H1 (cell line): Measurements from ENCODE around the gene ARHGAP6. TPM values are rescaled to one million over a fixed set of nuclear protein-coding genes. Genes with fewer than 3 reads are reported as not detected.

ENCODE experiments used
- CTCF ChIA-PET: fragments of 300-600 bp; sonication (Branson Sonifier 250); formaldehyde crosslinking; loops from one replicate; lab custom pipeline; 2021; ENCODE audit not compliant: partially characterized antibody; lab: Charles Lee
- POLR2A ChIA-PET: fragments of 300-600 bp; sonication (Branson Sonifier 250); formaldehyde crosslinking; loops from one replicate; lab custom pipeline; 2021; ENCODE audit warnings: inconsistent platforms; ENCODE audit not compliant: partially characterized antibody; lab: Charles Lee
- DNase-seq, 2 experiments: peaks; one replicate each; pipeline versions ENCODE4 v3.0.0 to v3.0.0-alpha.2; 2010 to 2022; ENCODE audit warnings: low spot score in 2 of 2, low read depth in 1 of 2, mixed read lengths in 1 of 2
- FAIRE-seq: peaks from 2 replicates; lab custom pipeline; 2011; peaks lifted over from hg19 to GRCh38; lab: Jason Lieb, UNC
- H2AFZ ChIP-seq: 2 replicates; pipeline ENCODE4 v1.8.1; 2012; ENCODE audit warnings: low read length, inconsistent platforms
- H2AK5ac ChIP-seq: 2 replicates; pipeline ENCODE4 v1.6.1; 2013; ENCODE audit warnings: low read depth, low read length
- H2BK120ac ChIP-seq: replicated peaks from 2 replicates; pipeline ENCODE3; 2013; ENCODE audit warnings: low read depth, low read length, inconsistent platforms
- H2BK12ac ChIP-seq: 2 replicates; pipeline ENCODE4 v1.6.1; 2013; ENCODE audit warnings: low read depth, low read length
- H2BK15ac ChIP-seq: 2 replicates; pipeline ENCODE4 v1.6.1; 2013; ENCODE audit warnings: low read length
- H2BK20ac ChIP-seq: 2 replicates; pipeline ENCODE4 v1.6.1; 2013; ENCODE audit warnings: low read length
- H2BK5ac ChIP-seq: 2 replicates; pipeline ENCODE4 v1.6.1; 2013; ENCODE audit warnings: low read depth, low read length
- H3K14ac ChIP-seq: 2 replicates; pipeline ENCODE4 v1.6.1; 2013; ENCODE audit warnings: inconsistent platforms; ENCODE audit not compliant: insufficient read length
- H3K18ac ChIP-seq: 2 replicates; pipeline ENCODE4 v1.6.1; 2013; ENCODE audit warnings: low read length; ENCODE audit errors: extremely low read depth
- H3K23ac ChIP-seq: 2 replicates; pipeline ENCODE4 v1.6.1; 2013; ENCODE audit warnings: inconsistent platforms; ENCODE audit not compliant: insufficient read length
- H3K23me2 ChIP-seq: 2 replicates; pipeline ENCODE4 v1.6.1; 2013; ENCODE audit warnings: low read depth, low read length
- H3K27ac ChIP-seq: 2 replicates; pipeline ENCODE4 v1.6.1; 2011; ENCODE audit warnings: low read depth, low read length, inconsistent platforms
- H3K27me3 ChIP-seq, 4 experiments: replicated peaks in 1 of 4; 1 replicate in 1 of 4; 2 replicates in 3 of 4; pipeline versions ENCODE4 v1.6.1 to v1.8.1; 2011 to 2013; ENCODE audit warnings: low read length in 3 of 4, mild to moderate bottlenecking in 3 of 4, inconsistent platforms in 2 of 4, mixed read lengths in 2 of 4, moderate library complexity in 1 of 4; ENCODE audit not compliant: control insufficient read depth in 3 of 4, insufficient read depth in 3 of 4; ENCODE audit errors: extremely low read depth in 1 of 4
- H3K36me3 ChIP-seq, 4 experiments: 2 replicates each; pipeline versions ENCODE4 v1.6.1 to v1.8.1; 2011 to 2013; ENCODE audit warnings: mild to moderate bottlenecking in 4 of 4, low read length in 3 of 4, moderate library complexity in 2 of 4, control low read depth in 1 of 4, inconsistent platforms in 1 of 4; ENCODE audit not compliant: insufficient read depth in 4 of 4, control insufficient read depth in 2 of 4
- H3K4ac ChIP-seq: replicated peaks from 2 replicates; pipeline ENCODE3; 2013; ENCODE audit warnings: low read length, low read depth, mixed read lengths, inconsistent platforms; ENCODE audit not compliant: insufficient read length
- H3K4me1 ChIP-seq, 4 experiments: replicated peaks in 1 of 4; 1 replicate in 1 of 4; 2 replicates in 3 of 4; pipeline versions ENCODE4 v1.6.1 to v1.8.1; 2011 to 2013; ENCODE audit warnings: low read length in 3 of 4, inconsistent platforms in 2 of 4, mixed read lengths in 1 of 4; ENCODE audit not compliant: insufficient read depth in 4 of 4, control insufficient read depth in 3 of 4
- H3K4me2 ChIP-seq, 2 experiments: 2 replicates each; pipeline versions ENCODE4 v1.6.1 to v1.8.1; 2011 to 2013; ENCODE audit warnings: low read depth in 2 of 2, low read length in 2 of 2, control low read depth in 1 of 2, inconsistent platforms in 1 of 2, mild to moderate bottlenecking in 1 of 2; ENCODE audit not compliant: insufficient read depth in 1 of 2
- H3K4me3 ChIP-seq, 4 experiments: fragments of 200-600, 300-600 bp in 1 of 4; sonication (generic), shearing (Covaris generic), sonication (Bioruptor Twin) in 1 of 4; 2 replicates each; pipeline versions ENCODE4 v1.5.1 to v1.8.1; 2011 to 2016; ENCODE audit warnings: low read length in 4 of 4, low read depth in 3 of 4, control low read depth in 2 of 4, inconsistent platforms in 2 of 4, mild to moderate bottlenecking in 2 of 4, mixed read lengths in 1 of 4, moderate library complexity in 1 of 4; ENCODE audit not compliant: insufficient read depth in 2 of 4; ENCODE audit errors: extremely low read depth in 1 of 4
- H3K56ac ChIP-seq: replicated peaks from 2 replicates; pipeline ENCODE3; 2013; ENCODE audit warnings: low read depth, mild to moderate bottlenecking, mixed read lengths, low read length, inconsistent platforms; ENCODE audit not compliant: insufficient read length
- H3K79me1 ChIP-seq: 2 replicates; pipeline ENCODE4 v1.6.1; 2013; ENCODE audit warnings: low read depth, low read length, control low read depth
- H3K79me2 ChIP-seq, 2 experiments: 2 replicates each; pipeline versions ENCODE4 v1.6.1 to v1.8.1; 2012 to 2013; ENCODE audit warnings: low read length in 2 of 2, mild to moderate bottlenecking in 2 of 2, inconsistent platforms in 1 of 2; ENCODE audit not compliant: insufficient read depth in 2 of 2, control insufficient read depth in 1 of 2
- H3K9ac ChIP-seq, 4 experiments: replicated peaks in 1 of 4; 1 replicate in 1 of 4; 2 replicates in 3 of 4; pipeline versions ENCODE4 v1.6.1 to v1.8.1; 2011 to 2013; ENCODE audit warnings: low read depth in 3 of 4, low read length in 3 of 4, control low read depth in 2 of 4, mild to moderate bottlenecking in 2 of 4, moderate library complexity in 2 of 4, inconsistent platforms in 1 of 4; ENCODE audit errors: extremely low read depth in 1 of 4
- H3K9me3 ChIP-seq, 2 experiments: 2 replicates each; pipeline versions ENCODE4 v1.6.1 to v1.8.1; 2012 to 2013; ENCODE audit warnings: mild to moderate bottlenecking in 2 of 2, moderate library complexity in 2 of 2, control low read depth in 1 of 2, inconsistent platforms in 1 of 2, low read depth in 1 of 2, low read length in 1 of 2, mixed read lengths in 1 of 2; ENCODE audit not compliant: insufficient read depth in 2 of 2
- H4K20me1 ChIP-seq, 2 experiments: replicated peaks in 1 of 2; 2 replicates each; pipeline versions ENCODE3 to v1.8.1; 2011 to 2013; ENCODE audit warnings: inconsistent platforms in 2 of 2, low read length in 2 of 2, mild to moderate bottlenecking in 1 of 2; ENCODE audit not compliant: insufficient read depth in 2 of 2, control insufficient read depth in 1 of 2
- H4K5ac ChIP-seq: 2 replicates; pipeline ENCODE4 v1.6.1; 2013; ENCODE audit warnings: low read length, low read depth, mixed read lengths, inconsistent platforms; ENCODE audit not compliant: insufficient read length
- H4K8ac ChIP-seq: 2 replicates; pipeline ENCODE4 v1.8.0; 2013; ENCODE audit warnings: mild to moderate bottlenecking, moderate library complexity, low read length, inconsistent platforms; ENCODE audit not compliant: insufficient read depth; ENCODE audit errors: extremely low read depth
- H4K91ac ChIP-seq: replicated peaks from 2 replicates; pipeline ENCODE3; 2013; ENCODE audit warnings: low read length, mixed read lengths, inconsistent platforms; ENCODE audit not compliant: insufficient read length
- CBX8 ChIP-seq: fragments of 300-800, 300-1000 bp; sonication (generic); IDR thresholded peaks from 2 replicates; pipeline ENCODE4 v1.7.1; 2016; ENCODE audit warnings: low read depth, low read length, borderline replicate concordance
- CHD2 ChIP-seq: IDR thresholded peaks from 2 replicates; pipeline ENCODE4 v1.6.1; 2012; ENCODE audit warnings: low read length, improper control_type of control experiment
- FOSL1 ChIP-seq: IDR thresholded peaks from 2 replicates; pipeline ENCODE4 v1.6.1; 2011; ENCODE audit warnings: mild to moderate bottlenecking, low read depth, low read length, moderate library complexity; ENCODE audit not compliant: insufficient read depth
- WGBS, 2 experiments: shearing (Covaris generic) in 1 of 2; methylation state at CpG; one replicate each; pipeline versions ENCODE4 v1.1.6 to v1.1.7; 2013 to 2015; ENCODE audit warnings: low lambda C conversion rate in 2 of 2, mixed read lengths in 2 of 2, inconsistent platforms in 1 of 2, low coverage in 1 of 2, missing lambda C conversion rate in 1 of 2; ENCODE audit not compliant: insufficient replicate concordance in 2 of 2, insufficient coverage in 1 of 2, insufficient read length in 1 of 2; ENCODE audit errors: extremely low coverage in 1 of 2, missing lambda C conversion rate in 1 of 2; 5-methylcytosine and 5-hydroxymethylcytosine counted together
- polyA plus RNA-seq, 7 experiments: library from polyadenylated mRNA; depleted of rRNA in 3 of 7; stranded (reverse) in 5 of 7; unstranded in 2 of 7; fragments of >200 nt in 5 of 7; fragments of 200-250 nt in 2 of 7; gene quantifications; 1 replicate in 5 of 7; 2 replicates in 1 of 7; 4 replicates in 1 of 7; pipeline versions ENCODE4 v1.2.1 to v1.2.3, GENCODE V29; 2011 to 2013; ENCODE audit warnings: missing spikeins in 2 of 7, mixed read lengths in 2 of 7
- total RNA-seq: library from RNA; stranded (reverse); fragmentation: NEBNext Ultra II Directional; extraction: Animal tissue kit (Norgen Biotek cat#: 25700); gene quantifications from 2 replicates; pipeline ENCODE4 v1.2.1, GENCODE V29; 2021
- TF ChIP-seq, protein P1 (sequence below): IDR thresholded peaks from 2 replicates; pipeline ENCODE4 v1.6.1; 2012; ENCODE audit warnings: low read length, inconsistent platforms

ARHGAP6 gene
- total and polyA plus RNA-seq, 2 of the 8 experiments (the other 6 are each of a cell fraction or from before 2014, with no cell fraction given): 0.35 to 0.82 TPM

DNA sequence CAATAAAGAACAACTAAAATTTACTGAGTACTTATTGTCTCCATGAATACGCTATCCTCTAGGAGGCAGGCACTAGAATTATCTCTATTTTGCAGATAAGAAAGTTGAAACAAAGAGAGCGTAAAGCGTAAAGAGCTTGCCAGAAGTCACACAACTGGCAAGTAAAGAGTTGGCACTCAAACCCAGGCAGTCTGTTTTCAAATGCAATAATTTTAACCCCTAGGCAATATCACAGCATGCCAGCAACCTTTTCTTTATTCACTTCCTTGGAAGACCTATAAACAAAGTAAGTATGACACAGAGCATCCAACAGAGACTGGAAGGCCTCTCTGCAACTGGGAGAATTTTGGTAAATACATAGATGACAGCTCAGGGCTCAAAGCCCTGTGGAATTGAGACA is 395.7 kb downstream of the ARHGAP6 start:
- no peak overlapping the region for H3K4me3 ChIP-seq
- H3K4me1 ChIP-seq: no peaks in the 10 kb centered on the region
- FAIRE-seq: no peak
- CTCF ChIA-PET: interaction anchor here (0.9 kb wide), 1 partner anchor 18 kb away, joined by 3 read pairs; no protein-coding TSS in a partner anchor
- no peak overlapping the region for H4K8ac ChIP-seq
- WGBS, 2 experiments: 96% methylated on average over 3 of the region's 3 CpGs; no CpG with 5 or more reads in 1 of the 2 experiments
- H4K91ac ChIP-seq: no peak overlapping the region
- no peak overlapping the region for H3K27ac ChIP-seq
- DNase-seq: no peak
- H3K23me2 ChIP-seq: no peaks in the 10 kb centered on the region
- no peak overlapping the region for H2BK15ac ChIP-seq
- POLR2A ChIA-PET: no interaction called here
- TF ChIP-seq CBX8 (no peak), FOSL1 (no peak), CHD2 (no peak)
- TF ChIP-seq, protein P1, sequence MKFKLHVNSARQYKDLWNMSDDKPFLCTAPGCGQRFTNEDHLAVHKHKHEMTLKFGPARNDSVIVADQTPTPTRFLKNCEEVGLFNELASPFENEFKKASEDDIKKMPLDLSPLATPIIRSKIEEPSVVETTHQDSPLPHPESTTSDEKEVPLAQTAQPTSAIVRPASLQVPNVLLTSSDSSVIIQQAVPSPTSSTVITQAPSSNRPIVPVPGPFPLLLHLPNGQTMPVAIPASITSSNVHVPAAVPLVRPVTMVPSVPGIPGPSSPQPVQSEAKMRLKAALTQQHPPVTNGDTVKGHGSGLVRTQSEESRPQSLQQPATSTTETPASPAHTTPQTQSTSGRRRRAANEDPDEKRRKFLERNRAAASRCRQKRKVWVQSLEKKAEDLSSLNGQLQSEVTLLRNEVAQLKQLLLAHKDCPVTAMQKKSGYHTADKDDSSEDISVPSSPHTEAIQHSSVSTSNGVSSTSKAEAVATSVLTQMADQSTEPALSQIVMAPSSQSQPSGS: no peak
- TF ChIP-seq, all 59 proteins: peak for 0
- Histone ChIP-seq H3K27me3 (no peaks in the 10 kb centered on the region), H2BK20ac (no peak overlapping the region), H3K4ac (no peak overlapping the region), H3K56ac (no peak overlapping the region), H3K14ac (no peak overlapping the region), H3K18ac (no peak overlapping the region), H2BK5ac (no peak overlapping the region), H4K20me1 (no peaks in the 10 kb centered on the region), H4K5ac (no peak overlapping the region), H2AK5ac (no peak overlapping the region), H3K79me2 (no peaks in the 10 kb centered on the region), H2AFZ (no peak overlapping the region), H3K9ac (no peak overlapping the region), H3K23ac (no peak overlapping the region), H2BK120ac (no peak overlapping the region), H3K4me2 (no peak overlapping the region), H3K36me3 (no peaks in the 10 kb centered on the region), H3K9me3 (no peaks in the 10 kb centered on the region), H2BK12ac (no peak overlapping the region), H3K79me1 (no peaks in the 10 kb centered on the region)
